Keratinocyte (primary cell): ENCODE results near the gene KIAA0040. TPM values are rescaled to one million over a fixed set of nuclear protein-coding genes. Genes with fewer than 3 reads are reported as not detected.

ENCODE experiments used
- DNase-seq: peaks from one replicate; pipeline ENCODE4 v3.0.0-alpha.2; 2011; ENCODE audit warnings: low read depth, missing footprints, low spot score
- FAIRE-seq: peaks from 2 replicates; lab custom pipeline; 2011; peaks lifted over from hg19 to GRCh38; lab: Jason Lieb, UNC
- H2AFZ ChIP-seq: 2 replicates; pipeline ENCODE4 v1.6.0; 2012; ENCODE audit warnings: low read length, control low read depth, inconsistent platforms; ENCODE audit not compliant: control insufficient read depth
- H3K27ac ChIP-seq: 2 replicates; pipeline ENCODE4 v1.5.1; 2011; ENCODE audit warnings: low read length; ENCODE audit not compliant: control insufficient read depth, insufficient read depth
- H3K27me3 ChIP-seq: 3 replicates; pipeline ENCODE4 v1.6.0; 2011; ENCODE audit warnings: low read length; ENCODE audit not compliant: control insufficient read depth, insufficient read depth; ENCODE audit errors: extremely low read depth
- H3K36me3 ChIP-seq, 2 experiments: 2 replicates in 1 of 2; 3 replicates in 1 of 2; pipeline ENCODE4 v1.5.1; 2011; ENCODE audit warnings: low read length in 2 of 2, mild to moderate bottlenecking in 1 of 2; ENCODE audit not compliant: control insufficient read depth in 2 of 2, insufficient read depth in 2 of 2; ENCODE audit errors: extremely low read depth in 1 of 2
- H3K4me1 ChIP-seq: 3 replicates; pipeline ENCODE4 v1.5.1; 2011; ENCODE audit warnings: low read length; ENCODE audit not compliant: control insufficient read depth, insufficient read depth; ENCODE audit errors: extremely low read depth
- H3K4me2 ChIP-seq: 3 replicates; pipeline ENCODE4 v1.6.0; 2011; ENCODE audit warnings: low read depth, low read length; ENCODE audit not compliant: control insufficient read depth, insufficient read depth; ENCODE audit errors: extremely low read depth
- H3K4me3 ChIP-seq, 3 experiments: fragments of 200-600 bp in 1 of 3; sonication (generic) in 1 of 3; 2 replicates in 2 of 3; 3 replicates in 1 of 3; pipeline ENCODE4 v1.5.1; 2011 to 2016; ENCODE audit warnings: low read length in 3 of 3, mild to moderate bottlenecking in 3 of 3, control low read depth in 2 of 3, inconsistent platforms in 1 of 3, low read depth in 1 of 3, mixed read lengths in 1 of 3, mixed run types in 1 of 3, moderate library complexity in 1 of 3; ENCODE audit not compliant: control insufficient read depth in 2 of 3, insufficient read depth in 2 of 3; ENCODE audit errors: extremely low read depth in 1 of 3
- H3K79me2 ChIP-seq: 2 replicates; pipeline ENCODE4 v1.6.0; 2012; ENCODE audit warnings: low read length; ENCODE audit not compliant: control insufficient read depth, insufficient read depth
- H3K9ac ChIP-seq: 3 replicates; pipeline ENCODE4 v1.6.0; 2011; ENCODE audit warnings: low read length; ENCODE audit not compliant: control insufficient read depth, insufficient read depth; ENCODE audit errors: extremely low read depth
- H3K9me1 ChIP-seq: 3 replicates; pipeline ENCODE4 v1.6.0; 2011; ENCODE audit warnings: low read length; ENCODE audit not compliant: control insufficient read depth, insufficient read depth; ENCODE audit errors: extremely low read depth
- H3K9me3 ChIP-seq: 2 replicates; pipeline ENCODE4 v1.5.1; 2012; ENCODE audit warnings: low read depth, low read length; ENCODE audit not compliant: control insufficient read depth
- H4K20me1 ChIP-seq: 3 replicates; pipeline ENCODE4 v1.6.0; 2011; ENCODE audit warnings: low read length; ENCODE audit not compliant: control insufficient read depth, insufficient read depth; ENCODE audit errors: extremely low read depth
- EZH2 ChIP-seq: IDR thresholded peaks from one replicate; pipeline ENCODE4 v1.6.1; 2012; ENCODE audit warnings: inconsistent platforms, mild to moderate bottlenecking, low read length, moderate library complexity
- dilution Hi-C: fragments of 300-500 bp; cut with MboI; formaldehyde crosslinking; loops from one replicate; pipeline ENCODE4 v1.7.0; 2020; ENCODE audit warnings: low sequenced_read_pairs; ENCODE audit not compliant: extremely low pct_ligation_motif_present
- polyA plus RNA-seq, 5 experiments: library from polyadenylated mRNA; depleted of rRNA in 3 of 5; stranded (reverse) in 3 of 5; stranded (forward) in 1 of 5; unstranded in 1 of 5; fragments of >200 nt; gene quantifications; 1 replicate in 1 of 5; 2 replicates in 3 of 5; 3 replicates in 1 of 5; pipeline versions ENCODE4 v1.2.1 to v1.2.3, GENCODE V29; 2011 to 2012; ENCODE audit warnings: missing spikeins in 2 of 5, low read depth in 1 of 5, low replicate concordance in 1 of 5
- TF ChIP-seq, protein P1 (sequence below), 3 experiments: IDR thresholded peaks in 1 of 3; conservative IDR thresholded peaks in 1 of 3; optimal IDR thresholded peaks in 1 of 3; 2 replicates in 2 of 3; 3 replicates in 1 of 3; pipeline versions ENCODE3 to v1.5.1; 2011; ENCODE audit warnings: low read length in 3 of 3, mild to moderate bottlenecking in 3 of 3, moderate library complexity in 2 of 3, control low read depth in 1 of 3, inconsistent platforms in 1 of 3; ENCODE audit not compliant: insufficient read depth in 2 of 3; ENCODE audit errors: extremely low read depth in 1 of 3

The KIAA0040 gene
- polyA plus RNA-seq, 1 donor (not counting 4 experiments of a cell fraction or from before 2014, with no cell fraction given), result 57.9 TPM

DNA sequence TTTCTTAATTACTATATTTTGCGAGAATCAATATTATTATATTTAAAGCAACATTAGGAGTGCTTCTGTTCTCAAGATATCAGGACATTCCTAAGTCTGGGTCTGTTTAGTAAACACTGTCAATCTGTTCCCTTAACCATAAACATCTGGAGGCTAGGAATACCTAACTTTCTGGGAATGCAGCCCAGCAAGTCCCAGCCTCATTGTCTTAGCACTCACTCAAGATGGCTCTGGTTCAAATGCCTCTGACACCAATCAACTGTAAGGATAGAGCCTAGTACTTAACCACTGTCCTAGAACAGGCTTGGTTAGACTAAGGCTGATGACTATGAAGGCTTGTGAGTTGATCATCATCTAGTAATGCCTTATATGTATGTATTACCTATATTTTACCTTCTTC lies 63.4 kb downstream of the KIAA0040 start:
- dilution Hi-C loops, result no loop called here
- no peak overlapping the region for H2AFZ ChIP-seq

DNA sequence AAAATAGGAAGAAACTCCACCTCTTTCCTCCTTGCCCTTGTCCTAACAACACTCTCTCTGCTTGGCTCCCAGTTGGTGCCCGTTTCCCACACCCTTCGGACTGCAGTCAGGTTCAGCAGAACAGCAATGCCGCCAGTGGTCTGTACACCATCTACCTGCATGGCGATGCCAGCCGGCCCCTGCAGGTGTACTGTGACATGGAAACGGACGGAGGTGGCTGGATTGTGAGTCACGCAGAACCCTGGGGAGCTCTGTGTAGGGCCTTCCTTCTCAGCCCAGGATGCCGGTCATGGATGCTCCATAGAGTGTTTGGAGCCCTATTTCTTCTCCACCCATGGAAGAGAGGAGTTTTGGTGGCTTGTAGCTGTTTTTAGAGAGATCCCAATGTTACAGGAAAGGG lies 64.1 kb downstream of the KIAA0040 start:
- no peak for TF ChIP-seq EZH2
- TF ChIP-seq, protein P1, sequence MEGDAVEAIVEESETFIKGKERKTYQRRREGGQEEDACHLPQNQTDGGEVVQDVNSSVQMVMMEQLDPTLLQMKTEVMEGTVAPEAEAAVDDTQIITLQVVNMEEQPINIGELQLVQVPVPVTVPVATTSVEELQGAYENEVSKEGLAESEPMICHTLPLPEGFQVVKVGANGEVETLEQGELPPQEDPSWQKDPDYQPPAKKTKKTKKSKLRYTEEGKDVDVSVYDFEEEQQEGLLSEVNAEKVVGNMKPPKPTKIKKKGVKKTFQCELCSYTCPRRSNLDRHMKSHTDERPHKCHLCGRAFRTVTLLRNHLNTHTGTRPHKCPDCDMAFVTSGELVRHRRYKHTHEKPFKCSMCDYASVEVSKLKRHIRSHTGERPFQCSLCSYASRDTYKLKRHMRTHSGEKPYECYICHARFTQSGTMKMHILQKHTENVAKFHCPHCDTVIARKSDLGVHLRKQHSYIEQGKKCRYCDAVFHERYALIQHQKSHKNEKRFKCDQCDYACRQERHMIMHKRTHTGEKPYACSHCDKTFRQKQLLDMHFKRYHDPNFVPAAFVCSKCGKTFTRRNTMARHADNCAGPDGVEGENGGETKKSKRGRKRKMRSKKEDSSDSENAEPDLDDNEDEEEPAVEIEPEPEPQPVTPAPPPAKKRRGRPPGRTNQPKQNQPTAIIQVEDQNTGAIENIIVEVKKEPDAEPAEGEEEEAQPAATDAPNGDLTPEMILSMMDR (optimal IDR thresholded peaks at IDR 0.05 in 1 of 3, IDR thresholded peaks at IDR 0.05 in 1 of 3, conservative IDR thresholded peaks at IDR 0.05 in 1 of 3; ENCODE audit: extremely low read depth in 1 of 3, insufficient read depth in 2 of 3, low read length in 3 of 3), result no peak
- dilution Hi-C loops, result no loop called here
- DNase-seq (no peak), FAIRE-seq (no peak)
- no peaks in the 10 kb centered on the region for H3K36me3 ChIP-seq
- no peaks in the 10 kb centered on the region for H3K9me1 ChIP-seq
- no peak overlapping the region for H3K4me3 ChIP-seq
- H2AFZ ChIP-seq, result no peak overlapping the region
- no peaks in the 10 kb centered on the region for H4K20me1 ChIP-seq
- no peaks in the 10 kb centered on the region for H3K9me3 ChIP-seq
- H3K4me2 ChIP-seq, result no peak overlapping the region
- H3K9ac ChIP-seq, result no peak overlapping the region
- no peaks in the 10 kb centered on the region for H3K79me2 ChIP-seq
- no peak overlapping the region for H3K27ac ChIP-seq
- peaks cover 14% of the 10 kb centered on the region for H3K4me1 ChIP-seq
- no peaks in the 10 kb centered on the region for H3K27me3 ChIP-seq

More for the DNA sequence above, 63.4 kb downstream of the KIAA0040 start:
- no peaks in the 10 kb centered on the region for H3K9me1 ChIP-seq
- H3K4me2 ChIP-seq, result no peak overlapping the region
- no peak overlapping the region for H3K9ac ChIP-seq
- TF ChIP-seq, protein P1 (optimal IDR thresholded peaks at IDR 0.05 in 1 of 3, IDR thresholded peaks at IDR 0.05 in 1 of 3, conservative IDR thresholded peaks at IDR 0.05 in 1 of 3; ENCODE audit: extremely low read depth in 1 of 3, insufficient read depth in 2 of 3, low read length in 3 of 3), result no peak
- TF ChIP-seq EZH2, result no peak
- FAIRE-seq (no peak), DNase-seq (peak; percentile 23)
- no peak overlapping the region for H3K4me3 ChIP-seq
- H3K27ac ChIP-seq, result no peak overlapping the region
- H3K79me2 ChIP-seq, result no peaks in the 10 kb centered on the region
- H3K36me3 ChIP-seq, result no peaks in the 10 kb centered on the region
- H3K4me1 ChIP-seq, result peaks cover 14% of the 10 kb centered on the region
- no peaks in the 10 kb centered on the region for H4K20me1 ChIP-seq
- H3K27me3 ChIP-seq, result no peaks in the 10 kb centered on the region
- H3K9me3 ChIP-seq, result no peaks in the 10 kb centered on the region
